ENCODE results near the gene TMEM37.

The TMEM37 gene

GRCh38 chr2:119432851-119433522, 1.3 kb downstream of the TMEM37 start:
- in situ Hi-C loops (cut with MboI; ENCODE audit: low sequenced_read_pairs) = no loop called here

GRCh38 chr2:119433636-119434327, 2.1 kb downstream of the TMEM37 start:
- in situ Hi-C loops (cut with MboI; ENCODE audit: low sequenced_read_pairs) = no loop called here

GRCh38 chr2:119434664-119435063, 3.0 kb downstream of the TMEM37 start:
- in situ Hi-C loops (cut with MboI; ENCODE audit: low sequenced_read_pairs) = no loop called here

- in situ Hi-C loops (cut with MboI; ENCODE audit: low sequenced_read_pairs) = no loop called here
Observed at GRCh38 chr2:119435081-119435952, 3.7 kb downstream of the TMEM37 start.

GRCh38 chr2:119435953-119436297, 4.3 kb downstream of the TMEM37 start:
- in situ Hi-C loops (cut with MboI; ENCODE audit: low sequenced_read_pairs) = no loop called here

- in situ Hi-C loops (cut with MboI; ENCODE audit: low sequenced_read_pairs) = no loop called here
Observed at GRCh38 chr2:119436993-119437772, 5.5 kb downstream of the TMEM37 start.

GRCh38 chr2:119438128-119438656, 6.5 kb downstream of the TMEM37 start:
- in situ Hi-C loops (cut with MboI; ENCODE audit: low sequenced_read_pairs) = no loop called here

- in situ Hi-C loops (cut with MboI; ENCODE audit: low sequenced_read_pairs) = no loop called here
Observed at GRCh38 chr2:119438726-119439284, 7.2 kb downstream of the TMEM37 start.

GRCh38 chr2:119439574-119440500, 8.2 kb downstream of the TMEM37 start:
- in situ Hi-C loops (cut with MboI; ENCODE audit: low sequenced_read_pairs) = no loop called here

GRCh38 chr2:119440501-119440870, 8.8 kb downstream of the TMEM37 start:
- in situ Hi-C loops (cut with MboI; ENCODE audit: low sequenced_read_pairs) = no loop called here

GRCh38 chr2:119440873-119441272, 9.2 kb downstream of the TMEM37 start:
- in situ Hi-C loops (cut with MboI; ENCODE audit: low sequenced_read_pairs) = no loop called here

GRCh38 chr2:119441376-119442225, 9.9 kb downstream of the TMEM37 start:
- in situ Hi-C loops (cut with MboI; ENCODE audit: low sequenced_read_pairs) = no loop called here

- in situ Hi-C loops (cut with MboI; ENCODE audit: low sequenced_read_pairs) = no loop called here
Observed at GRCh38 chr2:119442226-119442619, 10.6 kb downstream of the TMEM37 start.

- in situ Hi-C loops (cut with MboI; ENCODE audit: low sequenced_read_pairs) = no loop called here
Observed at GRCh38 chr2:119442850-119443249, 11.2 kb downstream of the TMEM37 start.

- in situ Hi-C loops (cut with MboI; ENCODE audit: low sequenced_read_pairs) = no loop called here
Observed at GRCh38 chr2:119446037-119446436, 14.4 kb downstream of the TMEM37 start.

- in situ Hi-C loops (cut with MboI; ENCODE audit: low sequenced_read_pairs) = no loop called here
Observed at GRCh38 chr2:119448427-119449141, 16.9 kb downstream of the TMEM37 start.

GRCh38 chr2:119449521-119449920, 17.9 kb downstream of the TMEM37 start:
- in situ Hi-C loops (cut with MboI; ENCODE audit: low sequenced_read_pairs) = no loop called here

Measured in HL-60/S4 treated with phorbol 12-myristate 13-acetate at 8.2 ng/mL for 4 days and 3 days (cell line).